Endothelial cell of umbilical vein (primary cell): ENCODE data around the gene ID1.
"Not testable (repeated sequence)": the region's sequence is repeated elsewhere in the genome, so short reads cannot be mapped to it uniquely, and the experiment has no call there.

Source experiments
- CTCF ChIP-seq, 2 donors: IDR thresholded peaks; 1 replicate in 1 of 2; 2 replicates in 1 of 2; pipeline ENCODE4 v1.5.1; 2011; ENCODE audit warnings: low read length in 2 of 2, mild to moderate bottlenecking in 2 of 2, moderate library complexity in 2 of 2, control low read depth in 1 of 2, inconsistent platforms in 1 of 2, low read depth in 1 of 2; ENCODE audit not compliant: insufficient read depth in 1 of 2; ENCODE audit errors: extremely low read depth in 1 of 2
- EZH2 ChIP-seq: IDR thresholded peaks from 2 replicates; pipeline ENCODE4 v1.6.1; 2012; ENCODE audit warnings: borderline replicate concordance, low read depth, mild to moderate bottlenecking, moderate library complexity, low read length, inconsistent platforms; ENCODE audit not compliant: severe bottlenecking
- MAX ChIP-seq: IDR thresholded peaks from 2 replicates; pipeline ENCODE4 v1.6.1; 2011; ENCODE audit not compliant: insufficient read depth, insufficient read length
- MYC ChIP-seq: IDR thresholded peaks from one replicate; pipeline ENCODE4 v1.6.1; 2011; ENCODE audit warnings: mild to moderate bottlenecking, low read depth, low read length
- POLR2A ChIP-seq: IDR thresholded peaks from 2 replicates; pipeline ENCODE4 v1.6.1; 2012; ENCODE audit warnings: low read depth, mild to moderate bottlenecking, control low read depth, low read length
- POLR2AphosphoS5 ChIP-seq: IDR thresholded peaks from 2 replicates; pipeline ENCODE4 v1.6.1; 2012; ENCODE audit warnings: low read depth, mild to moderate bottlenecking, control low read depth, low read length, moderate library complexity; ENCODE audit not compliant: insufficient read depth

GRCh38 chr20:31612271-31612640 is 7.2 kb downstream of the ID1 start:
- not testable (repeated sequence) for TF ChIP-seq EZH2; CTCF (IDR thresholded peaks at IDR 0.05; ENCODE audit: extremely low read depth in 1 of 2, insufficient read depth in 1 of 2, low read depth in 1 of 2, low read length in 2 of 2); MAX; POLR2AphosphoS5; POLR2A; MYC
